IPS DF 4.7 (cell line): ENCODE data around the gene MAGIX.

ENCODE experiments used
- DNase-seq: peaks from one replicate; pipeline ENCODE4 v3.0.0-alpha.2; 2013; ENCODE audit warnings: low spot score; ENCODE audit errors: extremely low read depth

MAGIX gene

DNA sequence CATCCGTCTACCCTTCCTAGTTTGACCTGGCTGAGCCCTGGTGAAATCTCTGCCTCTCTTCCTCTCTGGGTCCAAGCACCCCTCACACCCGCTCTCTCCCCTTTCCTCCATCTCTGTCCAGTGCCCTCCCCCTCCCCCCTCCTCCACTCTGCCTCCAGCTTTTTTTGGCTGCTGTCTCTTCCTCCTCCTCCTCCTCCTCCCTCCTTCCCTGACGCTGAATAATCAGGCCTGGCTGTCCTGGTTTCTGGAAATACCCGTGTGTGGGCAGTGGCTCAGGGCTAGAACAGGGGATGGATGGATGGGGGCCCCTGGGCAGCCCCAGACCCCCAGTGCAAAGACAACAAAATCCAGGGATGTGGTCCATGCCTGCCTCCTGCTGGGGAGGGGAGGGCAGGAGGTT lies 42.2 kb downstream of the MAGIX start:
- no peak for DNase-seq

DNA sequence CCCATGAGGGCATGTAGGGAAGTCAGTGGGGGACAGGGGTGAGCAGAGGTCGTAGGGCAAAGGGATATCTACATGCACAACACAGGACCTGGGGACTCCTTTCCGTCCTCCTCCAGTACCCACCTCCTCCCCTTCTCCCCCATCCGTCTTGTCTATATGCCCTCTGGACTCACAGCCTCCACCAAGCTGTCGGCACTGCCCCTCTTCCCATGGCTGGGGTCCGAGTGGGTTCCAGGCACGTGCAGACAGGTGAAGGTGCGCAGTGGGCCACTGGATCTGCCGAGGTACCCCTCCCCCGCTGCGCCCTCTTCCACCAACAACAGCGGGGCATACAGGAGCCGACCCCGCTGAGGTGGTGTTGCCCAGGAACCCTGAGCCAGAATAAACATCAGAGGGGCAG lies 42.9 kb downstream of the MAGIX start:
- DNase-seq, result no peak

DNA sequence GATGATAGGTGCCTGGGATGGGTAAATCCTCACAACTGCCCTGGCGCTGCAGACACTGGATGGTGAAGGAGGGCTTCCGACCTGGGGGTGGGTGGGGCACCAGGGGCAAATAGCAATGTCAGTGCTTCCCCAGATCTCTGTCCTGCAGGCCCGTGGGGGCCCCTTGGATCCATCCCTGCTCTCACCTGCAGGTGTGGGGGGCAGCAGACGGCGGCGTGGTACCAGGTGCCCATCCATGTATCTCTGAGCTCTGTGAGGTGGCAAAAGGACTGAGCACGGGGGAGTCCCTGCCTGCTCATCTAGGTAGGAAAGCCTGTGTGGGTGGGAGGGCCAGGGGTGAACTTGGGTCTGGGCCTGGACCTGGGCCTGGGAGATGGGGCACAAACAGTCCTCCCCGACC lies 44.0 kb downstream of the MAGIX start:
- DNase-seq, result no peak

DNA sequence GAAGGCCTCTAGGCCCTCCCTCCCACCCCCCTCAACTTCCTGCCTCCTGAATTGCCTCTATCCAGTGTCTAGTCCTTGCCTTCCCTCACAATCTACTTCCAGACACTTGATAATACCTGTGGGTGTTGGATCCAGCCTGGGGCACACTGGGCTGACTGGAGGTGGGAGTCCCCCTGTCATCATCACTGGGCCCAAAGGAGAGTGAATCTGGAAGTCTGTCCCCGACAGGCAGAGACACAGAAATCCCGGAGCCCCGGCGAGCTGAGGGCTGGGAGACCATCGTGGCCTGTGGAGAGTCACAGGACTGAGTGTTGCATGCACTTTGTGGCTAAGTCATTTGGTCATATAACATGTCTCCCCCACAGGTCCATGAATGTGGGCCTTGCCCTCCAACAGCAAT lies 45.8 kb downstream of the MAGIX start:
- DNase-seq, result no peak

DNA sequence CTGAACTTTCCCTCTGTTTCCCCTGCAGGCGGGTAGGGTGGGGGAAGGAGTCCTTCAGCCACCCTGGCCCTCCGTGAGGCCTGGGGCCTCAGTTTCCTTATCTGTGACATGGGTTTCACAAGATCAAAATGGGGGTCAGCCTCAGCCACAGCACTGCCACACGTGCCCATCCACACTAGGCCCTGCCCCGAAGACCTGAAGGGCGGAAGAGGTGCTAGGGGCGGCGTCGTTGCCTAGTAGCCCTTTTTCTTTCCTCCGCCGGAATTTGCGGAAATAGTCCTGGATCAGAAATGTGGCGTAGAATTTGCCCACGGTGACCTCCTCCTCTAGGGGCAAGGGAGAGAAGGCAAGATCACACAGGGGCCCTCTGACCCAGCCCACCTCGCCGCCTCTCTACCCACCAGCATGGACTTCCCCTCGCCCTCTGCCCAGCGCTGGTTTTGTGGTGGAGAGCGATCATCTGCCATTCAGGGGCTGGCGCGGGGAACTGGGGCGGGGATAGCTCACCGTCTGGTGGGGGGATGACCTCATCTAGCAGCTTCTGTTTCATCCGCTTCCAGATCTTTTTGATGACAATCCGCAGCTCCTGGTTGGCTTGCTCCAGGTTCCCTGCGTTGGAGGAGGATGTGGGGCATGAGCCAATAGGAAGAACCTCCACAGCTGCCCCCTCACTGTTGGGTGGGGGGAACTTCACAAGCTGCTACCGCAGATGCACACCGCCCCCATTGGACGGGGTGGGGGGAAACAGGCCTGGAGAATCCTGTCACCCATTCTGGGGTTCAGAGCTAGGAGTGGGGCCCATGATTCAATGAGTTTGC lies 47.1 kb downstream of the MAGIX start:
- DNase-seq, result no peak

DNA sequence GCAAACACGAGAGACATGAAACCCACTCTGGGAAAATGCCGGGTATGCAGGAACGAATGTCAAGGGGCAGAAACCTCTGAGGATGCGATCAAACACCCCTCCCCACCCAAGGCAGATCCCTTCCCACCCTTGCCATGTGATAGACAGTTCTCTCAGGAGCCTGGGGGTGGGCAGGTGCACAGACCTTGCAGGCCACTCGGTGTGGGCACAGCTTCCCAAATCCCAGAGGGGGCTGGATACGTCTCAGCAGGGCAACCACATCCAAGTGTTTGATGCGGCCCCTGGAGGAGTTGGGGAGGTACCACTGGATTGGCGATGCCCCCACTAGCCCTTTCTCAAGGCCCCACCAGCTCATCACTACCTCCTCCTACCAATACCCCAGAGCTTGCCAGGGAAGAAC lies 47.8 kb downstream of the MAGIX start:
- DNase-seq, result no peak

DNA sequence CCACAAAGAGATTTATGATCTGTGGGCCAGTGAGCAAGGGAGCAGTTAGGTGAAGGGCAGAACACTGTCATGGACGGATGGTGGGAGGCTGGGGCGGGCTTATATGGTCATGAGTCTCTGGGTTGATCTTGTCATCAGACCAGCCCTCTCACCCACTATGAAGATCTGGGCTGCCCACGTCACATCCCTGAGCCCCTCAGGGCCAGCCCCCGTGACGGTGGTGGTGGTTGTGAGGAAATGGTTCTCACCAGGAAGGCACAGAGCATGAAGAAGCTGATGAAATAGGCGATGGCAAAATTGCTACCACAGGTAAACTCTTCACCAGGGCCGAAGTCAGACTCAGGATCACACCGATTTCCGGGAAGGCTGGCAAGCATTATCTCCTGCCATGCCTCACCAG lies 48.5 kb downstream of the MAGIX start:
- no peak for DNase-seq

DNA sequence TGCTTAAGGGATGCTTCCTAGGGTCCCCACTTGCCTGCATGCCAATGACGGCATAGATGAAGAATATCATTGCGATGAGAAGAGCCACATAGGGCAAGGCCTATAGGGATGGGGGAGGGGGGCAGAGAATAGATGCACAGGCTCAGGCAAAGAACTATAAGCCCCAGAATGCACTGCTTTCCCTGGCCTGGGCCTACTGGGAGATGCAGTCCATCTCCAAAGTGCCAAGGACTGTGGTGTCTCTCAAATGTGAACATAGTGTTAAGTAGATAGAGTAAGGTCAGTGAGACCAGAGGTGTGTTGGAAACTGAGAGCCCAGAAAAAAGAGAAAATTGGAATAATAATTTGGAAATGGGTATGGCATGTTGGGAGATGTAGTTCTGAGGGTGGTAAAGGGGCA lies 49.7 kb downstream of the MAGIX start:
- DNase-seq, result no peak

DNA sequence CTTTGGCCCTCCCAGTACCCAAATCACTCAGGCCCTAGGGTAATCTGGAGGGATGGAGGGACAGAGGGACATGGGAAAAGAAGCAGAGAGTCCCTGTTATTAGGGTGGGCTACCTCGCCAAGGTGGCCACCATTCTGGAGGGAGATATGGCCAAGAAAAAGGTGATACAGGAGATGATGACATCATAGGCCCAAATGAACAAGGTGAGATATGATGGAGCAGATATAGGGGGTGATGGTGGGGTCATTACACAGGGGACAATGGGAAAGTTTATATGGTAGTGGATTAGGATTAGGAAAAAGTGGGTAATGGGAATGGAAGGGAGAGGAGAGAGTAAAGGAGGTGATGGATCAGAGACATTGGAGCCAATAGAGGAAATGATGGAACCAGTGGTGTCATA lies 50.3 kb downstream of the MAGIX start:
- DNase-seq, result no peak

DNA sequence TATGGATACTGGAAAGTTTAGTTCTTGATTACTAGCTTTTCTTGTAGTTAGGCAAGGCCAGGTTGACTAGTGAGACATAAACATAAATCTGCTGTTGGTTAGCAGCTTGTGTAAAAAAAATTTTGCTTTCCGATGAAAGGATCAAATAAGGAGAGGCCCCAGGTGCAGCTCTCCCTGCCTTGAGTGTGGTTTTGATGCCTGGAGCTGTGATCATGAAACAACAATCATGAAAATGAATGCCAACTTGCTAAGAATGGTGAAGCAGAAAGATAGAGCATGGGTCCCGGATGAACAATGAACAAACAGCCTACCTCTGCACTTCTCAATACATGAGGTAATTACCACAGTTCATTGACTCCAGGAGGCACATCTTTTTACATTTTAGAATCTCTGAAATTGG lies 51.9 kb downstream of the MAGIX start:
- no peak for DNase-seq

DNA sequence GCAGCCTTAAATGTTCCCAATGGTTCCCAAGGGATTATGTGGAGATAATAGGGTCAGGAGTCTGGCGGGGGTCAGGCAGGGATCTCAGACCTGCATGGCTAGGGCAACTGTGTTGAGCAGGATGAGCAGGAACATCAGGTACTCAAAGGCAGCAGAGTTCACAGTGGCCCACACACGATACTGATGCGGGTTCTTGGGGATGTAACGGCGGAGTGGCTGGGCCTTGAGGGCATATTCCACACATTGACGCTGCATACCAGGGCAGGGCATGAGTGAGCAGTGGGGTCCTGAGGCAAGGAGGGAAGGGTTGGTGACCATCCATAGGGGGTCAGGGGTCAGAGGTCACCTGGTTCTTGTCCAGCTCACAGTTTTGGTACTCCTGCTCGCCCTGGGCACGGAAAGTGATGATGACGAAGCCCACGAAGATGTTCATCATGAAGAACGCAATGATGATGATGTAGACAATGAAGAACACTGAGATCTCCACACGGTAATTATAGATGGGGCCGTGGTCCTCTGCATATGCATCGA lies 52.5 kb downstream of the MAGIX start:
- no peak for DNase-seq
